IMR-90 (cell line): Measurements from ENCODE around the gene GPC5. TPM values are rescaled to one million over a fixed set of nuclear protein-coding genes. Genes with fewer than 3 reads are reported as not detected.

Experiments used
- ATAC-seq: fragments of 200-7000 bp; cut with Tn5 transposase; 2 replicates; pipeline ENCODE4 v1.9.1; 2020; ENCODE audit warnings: low read depth, mild to moderate bottlenecking, moderate library complexity
- BruUV-seq: library from RNA; stranded (reverse); fragments of 400-500 nt; replicated peaks from 2 replicates; lab custom pipeline; 2021; lab: Mats Ljungman, UMichigan
- CTCF ChIA-PET: fragments of 300-600 bp; formaldehyde crosslinking; extraction: SDS; loops from one replicate; lab custom pipeline; 2021; ENCODE audit warnings: antibody characterized with exemption; lab: Yijun Ruan, JAX
- POLR2A ChIA-PET: fragments of 300-600 bp; sonication (Branson Sonifier 250); formaldehyde crosslinking; loops from one replicate; lab custom pipeline; 2022; ENCODE audit warnings: antibody characterized with exemption; ENCODE audit not compliant: unreplicated experiment; lab: Charles Lee
- DNase-seq: peaks from one replicate; pipeline ENCODE4 v3.0.0; 2013
- H2AFZ ChIP-seq: replicated peaks from 2 replicates; pipeline ENCODE3; 2013; ENCODE audit warnings: low read length, mild to moderate bottlenecking; ENCODE audit not compliant: poor library complexity
- H2AK5ac ChIP-seq: 2 replicates; pipeline ENCODE4 v1.6.1; 2013; ENCODE audit warnings: low read depth, low read length, inconsistent platforms
- H2AK9ac ChIP-seq: replicated peaks from 2 replicates; pipeline ENCODE3; 2013; ENCODE audit warnings: mild to moderate bottlenecking, low read depth, low read length, moderate library complexity; ENCODE audit not compliant: poor library complexity
- H2BK120ac ChIP-seq: 2 replicates; pipeline ENCODE4 v1.6.1; 2013; ENCODE audit warnings: low read depth, low read length, inconsistent platforms
- H2BK15ac ChIP-seq: 3 replicates; pipeline ENCODE4 v1.6.1; 2013; ENCODE audit warnings: low read depth, low read length, inconsistent platforms
- H2BK20ac ChIP-seq: 2 replicates; pipeline ENCODE4 v1.6.1; 2013; ENCODE audit warnings: low read depth, mild to moderate bottlenecking, inconsistent platforms, low read length, moderate library complexity
- H2BK5ac ChIP-seq: 2 replicates; pipeline ENCODE4 v1.6.1; 2013; ENCODE audit warnings: mild to moderate bottlenecking, low read depth, low read length, inconsistent platforms; ENCODE audit not compliant: poor library complexity, severe bottlenecking
- H3K14ac ChIP-seq: replicated peaks from 2 replicates; pipeline ENCODE4 v1.6.1; 2013; ENCODE audit warnings: low read depth, low read length, inconsistent platforms
- H3K18ac ChIP-seq: 2 replicates; pipeline ENCODE4 v1.6.1; 2013; ENCODE audit warnings: low read depth, low read length, control low read depth
- H3K23ac ChIP-seq: 2 replicates; pipeline ENCODE4 v1.6.1; 2013; ENCODE audit warnings: low read depth, low read length, inconsistent platforms
- H3K27ac ChIP-seq: 2 replicates; pipeline ENCODE4 v1.5.1; 2013; ENCODE audit warnings: mild to moderate bottlenecking, control low read depth, low read length; ENCODE audit not compliant: insufficient read depth
- H3K27me3 ChIP-seq: 2 replicates; pipeline ENCODE4 v1.6.1; 2013; ENCODE audit warnings: low read length; ENCODE audit not compliant: control insufficient read depth, insufficient read depth
- H3K36me3 ChIP-seq: 2 replicates; pipeline ENCODE4 v1.6.1; 2013; ENCODE audit warnings: low read length, mixed read lengths; ENCODE audit not compliant: control insufficient read depth, insufficient read depth
- H3K4ac ChIP-seq: 2 replicates; pipeline ENCODE4 v1.6.1; 2013; ENCODE audit warnings: low read depth, low read length, inconsistent platforms
- H3K4me1 ChIP-seq: 2 replicates; pipeline ENCODE4 v1.6.1; 2013; ENCODE audit warnings: low read length, mixed read lengths; ENCODE audit not compliant: control insufficient read depth, insufficient read depth
- H3K4me2 ChIP-seq: 2 replicates; pipeline ENCODE4 v1.6.1; 2013; ENCODE audit warnings: low read depth, mild to moderate bottlenecking, control low read depth, low read length, moderate library complexity
- H3K4me3 ChIP-seq: 2 replicates; pipeline ENCODE4 v1.5.1; 2013; ENCODE audit warnings: low read depth, mild to moderate bottlenecking, control low read depth, low read length, moderate library complexity; ENCODE audit not compliant: insufficient read depth
- H3K56ac ChIP-seq: 2 replicates; pipeline ENCODE4 v1.6.1; 2013; ENCODE audit warnings: low read length, inconsistent platforms; ENCODE audit not compliant: insufficient read depth; ENCODE audit errors: extremely low read depth
- H3K79me1 ChIP-seq, 2 experiments: 2 replicates each; pipeline ENCODE4 v1.6.1; 2013; ENCODE audit warnings: low read length in 2 of 2, inconsistent platforms in 1 of 2, low read depth in 1 of 2
- H3K9ac ChIP-seq: 2 replicates; pipeline ENCODE4 v1.6.1; 2013; ENCODE audit warnings: low read depth, low read length, control low read depth
- H3K9me1 ChIP-seq: 2 replicates; pipeline ENCODE4 v1.6.1; 2013; ENCODE audit warnings: low read length, inconsistent platforms; ENCODE audit not compliant: insufficient read depth
- H3K9me3 ChIP-seq: 2 replicates; pipeline ENCODE4 v1.6.1; 2013; ENCODE audit warnings: low read length; ENCODE audit not compliant: control insufficient read depth, insufficient read depth
- H4K20me1 ChIP-seq: 2 replicates; pipeline ENCODE4 v1.6.1; 2013; ENCODE audit warnings: low read length, inconsistent platforms; ENCODE audit not compliant: insufficient read depth
- H4K5ac ChIP-seq: 2 replicates; pipeline ENCODE4 v1.6.1; 2013; ENCODE audit warnings: mild to moderate bottlenecking, low read depth, low read length, control low read depth
- H4K8ac ChIP-seq, 2 experiments: 2 replicates each; pipeline ENCODE4 v1.6.1; 2013; ENCODE audit warnings: low read depth in 2 of 2, low read length in 2 of 2, control low read depth in 1 of 2, inconsistent platforms in 1 of 2
- H4K91ac ChIP-seq: 2 replicates; pipeline ENCODE4 v1.6.1; 2013; ENCODE audit warnings: low read depth, low read length, inconsistent platforms; ENCODE audit not compliant: insufficient read depth
- CHD1 ChIP-seq: IDR thresholded peaks from 2 replicates; pipeline ENCODE4 v1.6.1; 2012; ENCODE audit warnings: low read depth, low read length, improper control_type of control experiment
- MAFK ChIP-seq: IDR thresholded peaks from 2 replicates; pipeline ENCODE4 v1.6.1; 2012; ENCODE audit warnings: low read depth, low read length, improper control_type of control experiment
- MXI1 ChIP-seq: IDR thresholded peaks from 2 replicates; pipeline ENCODE4 v1.6.1; 2012; ENCODE audit warnings: low read depth, mild to moderate bottlenecking, low read length, moderate library complexity, borderline replicate concordance
- WGBS, 2 experiments: methylation state at CpG; one replicate each; pipeline versions ENCODE4 v1.1.5 to v1.1.7; 2013; ENCODE audit warnings: missing lambda C conversion rate in 2 of 2; ENCODE audit not compliant: insufficient read length in 1 of 2; ENCODE audit errors: extremely low coverage in 2 of 2; 5-methylcytosine and 5-hydroxymethylcytosine counted together
- dilution Hi-C: fragments of 300-500 bp; cut with HindIII; formaldehyde crosslinking; loops from one replicate; pipeline ENCODE4 v1.14.3; 2018; ENCODE audit warnings: low sequenced_read_pairs; ENCODE audit not compliant: unreplicated experiment
- in situ Hi-C: fragments of 300-500 bp; cut with MboI; formaldehyde crosslinking; loops from 3 replicates; pipeline ENCODE4 v1.14.3; 2019; ENCODE audit warnings: low sequenced_read_pairs, inconsistent platforms, mixed read lengths
- intact Hi-C: fragments of 100-400 bp; cut with micrococcal nuclease; formaldehyde crosslinking; loops from 2 replicates; pipeline ENCODE4 v1.10.0; 2022
- polyA plus RNA-seq, 3 experiments: library from polyadenylated mRNA; depleted of rRNA; stranded (reverse); fragments of >200 nt; gene quantifications; 2 replicates each; pipeline ENCODE4 v1.2.3, GENCODE V29; 2012; ENCODE audit warnings: low replicate concordance in 1 of 3
- total RNA-seq: library from RNA; depleted of rRNA; stranded (reverse); fragments of >200 nt; gene quantifications from 2 replicates; pipeline ENCODE4 v1.2.3, GENCODE V29; 2012
- TF ChIP-seq, protein P1 (sequence below): fragments of 150-350 bp; IDR thresholded peaks from 2 replicates; pipeline ENCODE4 v1.6.1; 2016; ENCODE audit warnings: low read depth, mild to moderate bottlenecking, low read length, moderate library complexity, borderline replicate concordance

Gene GPC5
- total and polyA plus RNA-seq, 2 of the 4 experiments (the other 2 are of a cell fraction) = 0.94 to 1.8 TPM

DNA sequence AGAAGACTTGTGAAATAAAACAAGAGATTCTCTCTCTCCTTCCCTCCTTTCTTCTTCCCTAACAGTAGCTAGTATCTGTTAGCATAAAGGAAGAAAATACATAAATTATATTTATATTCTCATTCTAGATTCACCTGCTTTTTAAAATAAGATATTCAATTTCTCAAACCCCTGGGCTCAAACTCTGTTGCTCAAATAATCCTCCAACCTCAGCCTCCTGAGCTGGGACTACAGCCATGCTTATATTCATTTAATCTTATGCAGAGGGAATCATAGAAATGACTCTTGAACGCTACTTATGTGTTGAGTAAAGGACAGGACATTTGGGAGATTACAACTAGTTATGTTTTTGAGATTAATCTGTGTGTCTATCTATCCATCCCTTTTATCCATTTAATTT lies 56.2 kb downstream of the GPC5 start:
- DNase-seq (no peak), ATAC-seq (no peak)
- no TSS peak for BruUV-seq
- H3K18ac ChIP-seq = no peak overlapping the region
- no peak overlapping the region for H2BK15ac ChIP-seq
- no peak overlapping the region for H4K91ac ChIP-seq
- H3K79me1 ChIP-seq = no peaks in the 10 kb centered on the region
- H2AFZ ChIP-seq = no peak overlapping the region
- dilution Hi-C loops = no loop called here
- TF ChIP-seq MAFK = no peak
- TF ChIP-seq CHD1 = no peak
- no peak for TF ChIP-seq MXI1
- TF ChIP-seq, protein P1, sequence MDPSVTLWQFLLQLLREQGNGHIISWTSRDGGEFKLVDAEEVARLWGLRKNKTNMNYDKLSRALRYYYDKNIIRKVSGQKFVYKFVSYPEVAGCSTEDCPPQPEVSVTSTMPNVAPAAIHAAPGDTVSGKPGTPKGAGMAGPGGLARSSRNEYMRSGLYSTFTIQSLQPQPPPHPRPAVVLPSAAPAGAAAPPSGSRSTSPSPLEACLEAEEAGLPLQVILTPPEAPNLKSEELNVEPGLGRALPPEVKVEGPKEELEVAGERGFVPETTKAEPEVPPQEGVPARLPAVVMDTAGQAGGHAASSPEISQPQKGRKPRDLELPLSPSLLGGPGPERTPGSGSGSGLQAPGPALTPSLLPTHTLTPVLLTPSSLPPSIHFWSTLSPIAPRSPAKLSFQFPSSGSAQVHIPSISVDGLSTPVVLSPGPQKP = no peak
- ChIA-PET CTCF (no interaction called here), POLR2A (no interaction called here)
- no peak overlapping the region for H3K4ac ChIP-seq
- no peak overlapping the region for H2BK20ac ChIP-seq
- in situ Hi-C loops = no loop called here
- no peak overlapping the region for H3K23ac ChIP-seq
- no peak overlapping the region for H3K4me3 ChIP-seq
- no peak overlapping the region for H4K8ac ChIP-seq
- no peaks in the 10 kb centered on the region for H3K4me1 ChIP-seq
- no peak overlapping the region for H3K14ac ChIP-seq
- no peak overlapping the region for H2AK5ac ChIP-seq
- no peaks in the 10 kb centered on the region for H3K9me1 ChIP-seq
- no peak overlapping the region for H3K4me2 ChIP-seq
- no peaks in the 10 kb centered on the region for H4K20me1 ChIP-seq
- H2BK120ac ChIP-seq = no peak overlapping the region
- no peak overlapping the region for H3K9ac ChIP-seq
- H3K27me3 ChIP-seq = no peaks in the 10 kb centered on the region
- no peak overlapping the region for H2AK9ac ChIP-seq
- H2BK5ac ChIP-seq = no peak overlapping the region
- H3K9me3 ChIP-seq = no peaks in the 10 kb centered on the region
- intact Hi-C loops = no loop called here
- no CpG with 5 or more reads among the region's 1 CpG for WGBS, 2 experiments
- no peak overlapping the region for H3K27ac ChIP-seq
- no peak overlapping the region for H3K56ac ChIP-seq
- no peaks in the 10 kb centered on the region for H3K36me3 ChIP-seq
- H4K5ac ChIP-seq = no peak overlapping the region
